SK-N-SH treated with all-trans-retinoic acid at 6 μM for 48 hours (cell line): ENCODE data around the gene CHST8.

Experiments used
- BACH2 ChIP-seq: fragments of 250-450 bp; sonication (Bioruptor Pico); IDR thresholded peaks from 2 replicates; pipeline ENCODE4 v1.9.0; 2021; ENCODE audit warnings: mild to moderate bottlenecking, borderline replicate concordance
- CSDC2 ChIP-seq: fragments of 250-450 bp; sonication (Bioruptor Pico); IDR thresholded peaks from 2 replicates; pipeline ENCODE4 v1.5.0; 2020; ENCODE audit warnings: mild to moderate bottlenecking, moderate library complexity
- CSRNP3 ChIP-seq: fragments of 250-450 bp; sonication (Bioruptor Pico); IDR thresholded peaks from 2 replicates; pipeline ENCODE4 v1.5.1; 2021; ENCODE audit warnings: mild to moderate bottlenecking, moderate library complexity
- GLIS3 ChIP-seq: fragments of 250-450 bp; sonication (Bioruptor Pico); IDR thresholded peaks from 2 replicates; pipeline ENCODE4 v1.5.0; 2020; ENCODE audit warnings: mild to moderate bottlenecking, moderate library complexity
- ISL1 ChIP-seq: fragments of 250-450 bp; sonication (Bioruptor Pico); IDR thresholded peaks from 2 replicates; pipeline ENCODE4 v2.1.2; 2022; ENCODE audit warnings: mild to moderate bottlenecking, moderate library complexity
- OSR1 ChIP-seq: fragments of 250-450 bp; sonication (Bioruptor Pico); IDR thresholded peaks from 2 replicates; pipeline ENCODE4 v1.8.0; 2022; ENCODE audit warnings: moderate library complexity, mild to moderate bottlenecking, inconsistent platforms
- SNAI2 ChIP-seq: fragments of 250-450 bp; sonication (Bioruptor Pico); IDR thresholded peaks from 2 replicates; pipeline ENCODE4 v1.5.0; 2020; ENCODE audit warnings: mild to moderate bottlenecking, moderate library complexity
- ZFP3 ChIP-seq: fragments of 250-450 bp; sonication (Bioruptor Pico); IDR thresholded peaks from 2 replicates; pipeline ENCODE4 v1.5.0; 2020; ENCODE audit warnings: mild to moderate bottlenecking, moderate library complexity
- ZFP30 ChIP-seq: fragments of 450-650 bp; formaldehyde crosslinking; IDR thresholded peaks from 2 replicates; pipeline ENCODE4 v1.5.0; 2022; ENCODE audit warnings: mild to moderate bottlenecking, moderate library complexity
- ZNF565 ChIP-seq: fragments of 450-650 bp; formaldehyde crosslinking; conservative IDR thresholded peaks from 2 replicates; pipeline ENCODE4 v1.5.0; 2020; ENCODE audit warnings: low read depth, mild to moderate bottlenecking, moderate library complexity
- ZNF70 ChIP-seq: fragments of 450-650 bp; formaldehyde crosslinking; IDR thresholded peaks from 2 replicates; pipeline ENCODE4 v1.5.0; 2020; ENCODE audit warnings: mild to moderate bottlenecking, moderate library complexity
- TF ChIP-seq, protein P1 (sequence below): fragments of 250-450 bp; sonication (Bioruptor Pico); IDR thresholded peaks from 2 replicates; pipeline ENCODE4 v1.8.0; 2020; ENCODE audit warnings: mild to moderate bottlenecking, moderate library complexity, borderline replicate concordance
- TF ChIP-seq, protein P2 (sequence below): fragments of 250-450 bp; sonication (Bioruptor Pico); IDR thresholded peaks from 2 replicates; pipeline ENCODE4 v1.5.1; 2020; ENCODE audit warnings: low read depth, mild to moderate bottlenecking, moderate library complexity

DNA sequence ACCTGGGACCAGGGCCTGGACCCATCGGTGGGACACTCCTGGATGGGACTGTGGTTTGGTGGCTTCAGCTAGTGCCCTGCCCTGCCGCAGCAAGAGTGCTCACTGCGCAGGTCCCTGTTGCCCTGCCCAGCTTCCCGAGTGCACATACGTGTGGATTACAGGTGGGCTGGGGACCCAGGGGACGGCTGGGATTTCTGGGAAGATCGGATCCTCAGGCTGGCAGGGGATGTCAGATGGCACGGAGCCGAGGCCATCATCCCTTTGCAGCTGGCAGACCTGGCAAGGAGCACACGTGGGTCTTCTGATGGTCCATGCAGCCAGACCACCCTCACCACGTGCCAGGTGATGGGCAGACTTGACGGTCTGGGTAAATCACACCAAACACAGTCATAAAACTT, 69.3 kb downstream of the CHST8 start:
- TF ChIP-seq ZNF70 (CRISPR knock-in tag), result no peak
- no peak for TF ChIP-seq ZFP30 (CRISPR knock-in tag)
- TF ChIP-seq, protein P1, sequence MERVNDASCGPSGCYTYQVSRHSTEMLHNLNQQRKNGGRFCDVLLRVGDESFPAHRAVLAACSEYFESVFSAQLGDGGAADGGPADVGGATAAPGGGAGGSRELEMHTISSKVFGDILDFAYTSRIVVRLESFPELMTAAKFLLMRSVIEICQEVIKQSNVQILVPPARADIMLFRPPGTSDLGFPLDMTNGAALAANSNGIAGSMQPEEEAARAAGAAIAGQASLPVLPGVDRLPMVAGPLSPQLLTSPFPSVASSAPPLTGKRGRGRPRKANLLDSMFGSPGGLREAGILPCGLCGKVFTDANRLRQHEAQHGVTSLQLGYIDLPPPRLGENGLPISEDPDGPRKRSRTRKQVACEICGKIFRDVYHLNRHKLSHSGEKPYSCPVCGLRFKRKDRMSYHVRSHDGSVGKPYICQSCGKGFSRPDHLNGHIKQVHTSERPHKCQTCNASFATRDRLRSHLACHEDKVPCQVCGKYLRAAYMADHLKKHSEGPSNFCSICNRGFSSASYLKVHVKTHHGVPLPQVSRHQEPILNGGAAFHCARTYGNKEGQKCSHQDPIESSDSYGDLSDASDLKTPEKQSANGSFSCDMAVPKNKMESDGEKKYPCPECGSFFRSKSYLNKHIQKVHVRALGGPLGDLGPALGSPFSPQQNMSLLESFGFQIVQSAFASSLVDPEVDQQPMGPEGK (CRISPR knock-in tag), result no peak
- no peak for TF ChIP-seq GLIS3 (CRISPR knock-in tag)
- TF ChIP-seq, protein P2, sequence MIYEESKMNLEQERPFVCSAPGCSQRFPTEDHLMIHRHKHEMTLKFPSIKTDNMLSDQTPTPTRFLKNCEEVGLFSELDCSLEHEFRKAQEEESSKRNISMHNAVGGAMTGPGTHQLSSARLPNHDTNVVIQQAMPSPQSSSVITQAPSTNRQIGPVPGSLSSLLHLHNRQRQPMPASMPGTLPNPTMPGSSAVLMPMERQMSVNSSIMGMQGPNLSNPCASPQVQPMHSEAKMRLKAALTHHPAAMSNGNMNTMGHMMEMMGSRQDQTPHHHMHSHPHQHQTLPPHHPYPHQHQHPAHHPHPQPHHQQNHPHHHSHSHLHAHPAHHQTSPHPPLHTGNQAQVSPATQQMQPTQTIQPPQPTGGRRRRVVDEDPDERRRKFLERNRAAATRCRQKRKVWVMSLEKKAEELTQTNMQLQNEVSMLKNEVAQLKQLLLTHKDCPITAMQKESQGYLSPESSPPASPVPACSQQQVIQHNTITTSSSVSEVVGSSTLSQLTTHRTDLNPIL, result no peak
- TF ChIP-seq ZFP3 (CRISPR knock-in tag), result no peak
- no peak for TF ChIP-seq BACH2
- TF ChIP-seq CSRNP3, result no peak
- TF ChIP-seq SNAI2 (CRISPR knock-in tag), result no peak
- no peak for TF ChIP-seq ZNF565 (CRISPR knock-in tag)
- TF ChIP-seq CSDC2 (CRISPR knock-in tag), result no peak
- TF ChIP-seq ISL1 (CRISPR knock-in tag), result no peak
- no peak for TF ChIP-seq OSR1 (CRISPR knock-in tag)
